K562 (cell line): ENCODE data around the gene WDR1.

ENCODE experiments used
- CTCF ChIP-seq, 3 experiments: IDR thresholded peaks in 2 of 3; conservative IDR thresholded peaks in 1 of 3; 2 replicates each; pipeline ENCODE4 v1.5.1; 2011 to 2012; ENCODE audit warnings: low read length in 3 of 3, mild to moderate bottlenecking in 3 of 3, control low read depth in 2 of 3, improper control_type of control experiment in 1 of 3, inconsistent platforms in 1 of 3, low read depth in 1 of 3, mixed read lengths in 1 of 3, moderate library complexity in 1 of 3; ENCODE audit not compliant: insufficient read depth in 2 of 3
- DLX4 ChIP-seq: fragments of 250-450 bp; sonication (Bioruptor Pico); IDR thresholded peaks from 2 replicates; pipeline ENCODE4 v1.6.1; 2021; ENCODE audit warnings: mild to moderate bottlenecking
- IRF2 ChIP-seq: sonication (generic); formaldehyde crosslinking; IDR thresholded peaks from 2 replicates; pipeline ENCODE4 v1.8.1; 2022; ENCODE audit warnings: mild to moderate bottlenecking, missing genetic modification reagents
- RFX5 ChIP-seq: IDR thresholded peaks from 2 replicates; pipeline ENCODE4 v1.6.1; 2011; ENCODE audit warnings: low read depth, mild to moderate bottlenecking, improper control_type of control experiment, low read length
- TEAD4 ChIP-seq, 2 experiments: sonication (generic) in 1 of 2; formaldehyde crosslinking in 1 of 2; IDR thresholded peaks; 2 replicates each; pipeline versions ENCODE4 v1.6.1 to v1.8.0; 2012 to 2022; ENCODE audit warnings: borderline replicate concordance in 1 of 2, inconsistent platforms in 1 of 2, low read length in 1 of 2, mild to moderate bottlenecking in 1 of 2, missing genetic modification reagents in 1 of 2
- ZBTB33 ChIP-seq: sonication (generic); formaldehyde crosslinking; IDR thresholded peaks from 2 replicates; pipeline ENCODE4 v1.8.1; 2023; ENCODE audit warnings: mild to moderate bottlenecking, missing genetic modification reagents
- ZSCAN29 ChIP-seq: fragments of 450-650 bp; IDR thresholded peaks from 2 replicates; pipeline ENCODE4 v1.6.1; 2017

- TF ChIP-seq CTCF (IDR thresholded peaks at IDR 0.05 in 2 of 3, conservative IDR thresholded peaks at IDR 0.05 in 1 of 3; ENCODE audit: insufficient read depth in 2 of 3, low read depth in 1 of 3, low read length in 3 of 3) (no peak), DLX4 (CRISPR knock-in tag) (no peak), TEAD4 (IDR thresholded peaks at IDR 0.05; ENCODE audit: low read length) (no peak), TEAD4 (CRISPR knock-in tag; IDR thresholded peaks at IDR 0.05; ENCODE audit: borderline replicate concordance) (no peak), ZBTB33 (CRISPR knock-in tag) (no peak), IRF2 (no peak), ZSCAN29 (no peak), RFX5 (no peak)
Observed at GRCh38 chr4:10055871-10056270, 60.7 kb downstream of the WDR1 start.
